Measurements from ENCODE around the gene SH3BP4. TPM values are rescaled to one million over a fixed set of nuclear protein-coding genes. Genes with fewer than 3 reads are reported as not detected.

SH3BP4 gene
- total RNA-seq, 1 donor from 2014 or later: 51.9 TPM

DNA sequence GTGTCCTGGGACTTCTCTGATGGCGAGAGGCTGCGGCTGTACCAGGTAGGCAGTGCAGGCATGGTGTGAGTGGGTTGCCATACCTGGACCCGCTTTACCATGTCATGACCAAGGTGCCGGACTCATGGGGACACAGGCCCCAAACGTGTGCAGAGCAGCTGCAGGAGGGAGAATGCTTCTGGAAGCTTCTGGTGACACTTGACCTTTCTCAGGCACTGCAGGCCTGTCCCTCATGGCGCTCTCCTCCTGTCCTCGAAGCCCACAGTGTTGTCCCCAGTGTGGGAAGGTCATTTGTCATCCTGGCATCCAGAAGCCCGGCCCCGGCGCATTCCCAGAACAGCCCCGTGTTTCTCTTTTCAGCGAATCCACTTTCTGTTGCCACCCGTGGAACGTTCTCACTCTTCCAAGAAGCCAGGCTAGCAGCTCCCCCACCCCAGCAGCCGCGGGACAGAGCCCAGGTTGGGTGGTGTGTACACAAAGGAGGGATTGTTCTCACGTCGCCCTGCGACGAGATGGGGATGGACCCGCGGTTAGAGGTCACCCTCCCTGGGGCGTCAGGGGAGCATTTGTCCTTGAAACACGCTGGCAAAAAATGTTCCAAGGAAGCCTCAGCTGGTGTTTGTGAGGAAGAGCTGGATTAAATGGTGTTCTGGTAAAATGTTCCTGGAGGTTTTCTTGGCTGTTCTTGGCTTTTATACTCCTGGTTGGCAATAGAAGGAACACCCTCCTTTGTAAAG is 43.7 kb downstream of the SH3BP4 start:
- no peak for DNase-seq (ENCODE audit: low spot score)
- H3K4me3 Mint-ChIP-seq (ENCODE audit: unreplicated experiment): peak overlapping the region; percentile 37
- H3K9me3 Mint-ChIP-seq (ENCODE audit: low read depth): no peaks in the 10 kb centered on the region
- H3K4me1 Mint-ChIP-seq (ENCODE audit: low read depth): peaks cover 79% of the 10 kb centered on the region
- peak overlapping the region; percentile 92 for H3K27ac Mint-ChIP-seq (ENCODE audit: unreplicated experiment)
- TF ChIP-seq CTCF (IDR thresholded peaks at IDR 0.05): no peak
- H3K27me3 Mint-ChIP-seq (ENCODE audit: low read depth): no peaks in the 10 kb centered on the region
- peaks cover 8% of the 10 kb centered on the region for H3K36me3 Mint-ChIP-seq (ENCODE audit: low read depth)

- peak overlapping the region; percentile 92 for H3K27ac Mint-ChIP-seq (ENCODE audit: unreplicated experiment)
- peak overlapping the region; percentile 47 for H3K4me3 Mint-ChIP-seq (ENCODE audit: unreplicated experiment)
- H3K36me3 Mint-ChIP-seq (ENCODE audit: low read depth): peaks cover 8% of the 10 kb centered on the region
- peak; percentile 89 for DNase-seq (ENCODE audit: low spot score)
- H3K4me1 Mint-ChIP-seq (ENCODE audit: low read depth): peaks cover 74% of the 10 kb centered on the region
- no peaks in the 10 kb centered on the region for H3K9me3 Mint-ChIP-seq (ENCODE audit: low read depth)
- TF ChIP-seq CTCF (IDR thresholded peaks at IDR 0.05): peak; percentile 69
- no peaks in the 10 kb centered on the region for H3K27me3 Mint-ChIP-seq (ENCODE audit: low read depth)
Observed at GRCh38 chr2:234996069-234996940, 44.5 kb downstream of the SH3BP4 start.

GRCh38 chr2:234996941-234997270 is 45.1 kb downstream of the SH3BP4 start:
- H3K4me1 Mint-ChIP-seq (ENCODE audit: low read depth): peaks cover 69% of the 10 kb centered on the region
- peak overlapping the region; percentile 92 for H3K27ac Mint-ChIP-seq (ENCODE audit: unreplicated experiment)
- peak overlapping the region; percentile 15 for H3K4me3 Mint-ChIP-seq (ENCODE audit: unreplicated experiment)
- H3K27me3 Mint-ChIP-seq (ENCODE audit: low read depth): no peaks in the 10 kb centered on the region
- no peaks in the 10 kb centered on the region for H3K9me3 Mint-ChIP-seq (ENCODE audit: low read depth)
- peaks cover 10% of the 10 kb centered on the region for H3K36me3 Mint-ChIP-seq (ENCODE audit: low read depth)
- no peak for TF ChIP-seq CTCF (IDR thresholded peaks at IDR 0.05)
- no peak for DNase-seq (ENCODE audit: low spot score)

GRCh38 chr2:234997389-234997788 is 45.6 kb downstream of the SH3BP4 start:
- H3K4me1 Mint-ChIP-seq (ENCODE audit: low read depth): peaks cover 68% of the 10 kb centered on the region
- DNase-seq (ENCODE audit: low spot score): peak; percentile 60
- peaks cover 12% of the 10 kb centered on the region for H3K36me3 Mint-ChIP-seq (ENCODE audit: low read depth)
- no peak overlapping the region for H3K4me3 Mint-ChIP-seq (ENCODE audit: unreplicated experiment)
- H3K27ac Mint-ChIP-seq (ENCODE audit: unreplicated experiment): peak overlapping the region; percentile 92
- no peaks in the 10 kb centered on the region for H3K27me3 Mint-ChIP-seq (ENCODE audit: low read depth)
- TF ChIP-seq CTCF (IDR thresholded peaks at IDR 0.05): no peak
- H3K9me3 Mint-ChIP-seq (ENCODE audit: low read depth): no peaks in the 10 kb centered on the region

DNA sequence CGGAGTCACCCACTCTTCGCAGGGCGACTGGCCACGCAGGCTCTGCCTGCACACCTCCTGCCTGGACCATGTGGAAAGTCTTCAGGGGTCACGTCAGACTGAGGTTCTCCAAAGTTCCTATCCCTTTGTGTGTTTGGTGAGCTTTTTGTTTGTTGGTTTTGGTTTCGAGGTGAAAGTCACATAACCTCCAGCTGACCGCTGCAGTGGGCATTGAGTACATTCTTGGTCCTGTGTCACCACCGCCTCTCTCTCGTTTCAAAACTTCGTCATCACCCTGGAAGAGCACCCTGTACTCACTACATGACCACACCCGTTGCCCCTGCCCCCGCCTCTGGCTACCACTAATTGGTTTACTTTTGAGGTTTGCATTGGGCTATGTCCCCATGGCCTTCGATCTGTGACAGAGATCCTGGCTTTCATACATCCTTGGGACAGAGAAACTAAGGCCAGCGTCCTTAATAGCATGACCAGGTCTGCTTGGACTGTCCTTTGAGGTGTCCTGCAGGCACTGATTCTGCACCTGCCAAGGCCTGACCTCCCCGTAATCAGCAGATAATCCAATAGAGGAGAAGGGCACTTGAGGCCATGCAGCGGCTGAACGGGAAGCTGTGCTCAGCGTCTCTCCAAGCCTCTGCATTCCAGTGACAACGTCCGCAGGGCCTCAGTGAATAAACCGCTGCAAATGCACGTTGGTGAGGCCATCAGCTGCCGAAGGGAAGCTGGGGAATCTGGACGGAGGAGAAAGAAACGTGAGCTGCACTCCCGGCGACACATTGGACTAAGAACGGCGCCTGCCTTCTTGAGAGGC is 46.8 kb downstream of the SH3BP4 start:
- no peak for DNase-seq (ENCODE audit: low spot score)
- peaks cover 12% of the 10 kb centered on the region for H3K36me3 Mint-ChIP-seq (ENCODE audit: low read depth)
- no peaks in the 10 kb centered on the region for H3K9me3 Mint-ChIP-seq (ENCODE audit: low read depth)
- H3K4me1 Mint-ChIP-seq (ENCODE audit: low read depth): peaks cover 65% of the 10 kb centered on the region
- H3K4me3 Mint-ChIP-seq (ENCODE audit: unreplicated experiment): no peak overlapping the region
- no peak for TF ChIP-seq CTCF (IDR thresholded peaks at IDR 0.05)
- no peaks in the 10 kb centered on the region for H3K27me3 Mint-ChIP-seq (ENCODE audit: low read depth)
- no peak overlapping the region for H3K27ac Mint-ChIP-seq (ENCODE audit: unreplicated experiment)
